Body of pancreas (tissue), 4 donors: Measurements from ENCODE around the gene CADPS. TPM values are rescaled to one million over a fixed set of nuclear protein-coding genes. Genes with fewer than 3 reads are reported as not detected.

ENCODE experiments used
- ATAC-seq: fragments of 150-250 bp; one replicate; pipeline ENCODE4 v1.9.1; 2016
- DNase-seq, 4 donors: peaks; one replicate each; pipeline ENCODE4 v3.0.0-alpha.2; 2019
- H3K27ac ChIP-seq, 4 donors: fragments of 200-600 bp; sonication (generic); 1 replicate in 3 of 4; 2 replicates in 1 of 4; pipeline versions ENCODE4 v1.5.1 to v1.6.1; 2016 to 2019; ENCODE audit warnings: mild to moderate bottlenecking in 1 of 4, mixed read lengths in 1 of 4, moderate library complexity in 1 of 4
- H3K27me3 ChIP-seq, 2 donors: fragments of 200-600 bp; sonication (generic); one replicate each; pipeline ENCODE4 v1.6.0; 2016; ENCODE audit warnings: mild to moderate bottlenecking in 1 of 2
- H3K36me3 ChIP-seq, 2 donors: fragments of 200-600 bp; sonication (generic); replicated peaks in 1 of 2; 2 replicates each; pipeline ENCODE4 v1.5.1; 2016; ENCODE audit warnings: low read depth in 2 of 2; ENCODE audit not compliant: insufficient read depth in 1 of 2
- H3K4me1 ChIP-seq: fragments of 200-600 bp; sonication (generic); one replicate; pipeline ENCODE4 v1.6.0; 2016
- H3K4me3 ChIP-seq, 2 donors: fragments of 200-600 bp; sonication (generic); 1 replicate in 1 of 2; 2 replicates in 1 of 2; pipeline ENCODE4 v1.5.1; 2016 to 2019
- H3K9me3 ChIP-seq, 3 donors: fragments of 200-600 bp; sonication (generic); 1 replicate in 2 of 3; 2 replicates in 1 of 3; pipeline ENCODE4 v1.5.1; 2016
- CTCF ChIP-seq, 7 experiments: fragments of 450-650 bp in 4 of 7; fragments of 200-600 bp in 3 of 7; sonication (generic) in 3 of 7; IDR thresholded peaks; one replicate each; pipeline ENCODE4 v1.5.1; 2016 to 2019; ENCODE audit warnings: antibody characterized with exemption in 7 of 7
- POLR2A ChIP-seq, 3 donors: fragments of 450-650 bp; IDR thresholded peaks; one replicate each; pipeline ENCODE4 v1.6.1; 2016; ENCODE audit warnings: antibody characterized with exemption in 3 of 3, mild to moderate bottlenecking in 2 of 3
- WGBS, 2 donors: methylation state at CpG; one replicate each; pipeline ENCODE4 v1.1.5; 2017; 5-methylcytosine and 5-hydroxymethylcytosine counted together
- intact Hi-C: fragments of 100-400 bp; cut with DNase I; formaldehyde crosslinking; loops from one replicate; pipeline ENCODE4 v1.15.1; 2023
- small RNA-seq: library from RNA; depleted of rRNA; stranded (forward); fragments of <200 nt; gene quantifications from one replicate; pipeline ENCODE3, GENCODE V24; 2016
- total RNA-seq, 2 donors: library from RNA; depleted of rRNA; stranded (reverse); fragments of >200 nt; gene quantifications; one replicate each; pipeline ENCODE4 v1.1.0, GENCODE V29; 2016

CADPS gene
- total RNA-seq, 2 donors from 2014 or later, result 22.1 to 67.6 TPM

GRCh38 chr3:62359531-62359930, 515.7 kb downstream of the CADPS start:
- H3K4me1 ChIP-seq, result no peaks in the 10 kb centered on the region
- intact Hi-C loops, result no loop called here
- no peak overlapping the region for H3K4me3 ChIP-seq
- WGBS, 2 donors, result 84 to 87% methylated on average over 4 of the region's 4 CpGs
- no peaks in the 10 kb centered on the region for H3K27me3 ChIP-seq
- no peak for DNase-seq
- ATAC-seq, result no peak
- H3K27ac ChIP-seq, result no peak overlapping the region
- H3K36me3 ChIP-seq, result no peaks in the 10 kb centered on the region
- H3K9me3 ChIP-seq, result no peaks in the 10 kb centered on the region
- no peak for TF ChIP-seq CTCF (IDR thresholded peaks at IDR 0.05)
- TF ChIP-seq POLR2A (IDR thresholded peaks at IDR 0.05), result no peak

DNA sequence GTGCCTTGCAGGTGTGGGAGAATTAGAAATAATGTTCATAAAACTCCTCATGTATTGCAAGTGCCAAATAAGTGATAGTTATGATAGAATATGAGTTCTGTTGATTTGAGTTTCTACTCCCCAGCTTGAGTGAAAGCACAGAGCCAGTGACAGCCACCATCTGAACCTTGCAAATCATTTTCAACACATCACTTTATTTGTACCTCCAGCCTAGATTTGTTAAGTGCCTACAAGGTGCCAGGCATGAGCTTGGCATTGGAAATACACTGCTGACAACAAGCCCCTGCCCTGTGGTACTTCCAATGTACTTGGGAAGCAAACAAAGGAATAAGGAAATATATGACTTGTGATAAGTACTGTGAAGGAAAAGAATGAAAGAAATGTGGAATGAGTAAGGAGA, 518.9 kb downstream of the CADPS start:
- Histone ChIP-seq H3K27me3 (no peaks in the 10 kb centered on the region), H3K27ac (no peak overlapping the region), H3K4me1 (no peaks in the 10 kb centered on the region), H3K9me3 (no peaks in the 10 kb centered on the region), H3K36me3 (no peaks in the 10 kb centered on the region), H3K4me3 (no peak overlapping the region)
- ATAC-seq, result no peak
- intact Hi-C loops, result no loop called here
- DNase-seq, result no peak
- no peak for TF ChIP-seq CTCF (IDR thresholded peaks at IDR 0.05)
- TF ChIP-seq POLR2A (IDR thresholded peaks at IDR 0.05), result no peak

GRCh38 chr3:62355703-62356102, 519.5 kb downstream of the CADPS start:
- Histone ChIP-seq H3K36me3 (no peaks in the 10 kb centered on the region), H3K9me3 (no peaks in the 10 kb centered on the region), H3K4me1 (no peaks in the 10 kb centered on the region), H3K27me3 (no peaks in the 10 kb centered on the region), H3K4me3 (no peak overlapping the region), H3K27ac (no peak overlapping the region)
- 57 to 65% methylated on average over 3 of the region's 3 CpGs for WGBS, 2 donors
- intact Hi-C loops, result no loop called here
- no peak for ATAC-seq
- no peak for DNase-seq
- TF ChIP-seq POLR2A (IDR thresholded peaks at IDR 0.05), result no peak
- TF ChIP-seq CTCF (IDR thresholded peaks at IDR 0.05), result no peak

Small RNA genes lying within 50 kb of the gene (small RNA-seq; reads per million reads assigned to genes)
- gene RN7SL863P, result not detected
- not detected for gene RNU6-139P
